Panc1 (cell line): ENCODE data around the gene TACC2. TPM values are rescaled to one million over a fixed set of nuclear protein-coding genes. Genes with fewer than 3 reads are reported as not detected.

Source experiments
- ATAC-seq: fragments of 200-7000 bp; cut with Tn5 transposase; 2 replicates; pipeline ENCODE4 v1.9.1; 2020; ENCODE audit warnings: mild to moderate bottlenecking, moderate library complexity
- BruUV-seq: library from RNA; stranded (reverse); fragments of 400-500 nt; replicated peaks from 2 replicates; lab custom pipeline; 2021; lab: Mats Ljungman, UMichigan
- CTCF ChIA-PET: fragments of 300-600 bp; sonication (Branson Sonifier 250); formaldehyde crosslinking; loops from one replicate; lab custom pipeline; 2022; ENCODE audit warnings: antibody characterized with exemption; lab: Charles Lee
- POLR2A ChIA-PET: fragments of 300-600 bp; sonication (Branson Sonifier 250); formaldehyde crosslinking; loops from one replicate; lab custom pipeline; 2022; ENCODE audit warnings: antibody characterized with exemption; lab: Charles Lee
- DNase-seq: peaks from one replicate; pipeline ENCODE4 v3.0.0-alpha.2; 2010; ENCODE audit warnings: low read depth, low spot score
- H3K27ac ChIP-seq: 2 replicates; pipeline ENCODE4 v1.5.1; 2011; ENCODE audit warnings: mild to moderate bottlenecking, low read length, inconsistent platforms
- H3K27me3 ChIP-seq: fragments of 200-500 bp; sonication (Bioruptor generic); 2 replicates; pipeline ENCODE4 v1.6.0; 2014; ENCODE audit warnings: low read length, inconsistent platforms; ENCODE audit not compliant: control insufficient read depth, insufficient read depth
- H3K36me3 ChIP-seq: fragments of 200-500 bp; sonication (Bioruptor generic); 2 replicates; pipeline ENCODE4 v1.5.1; 2014; ENCODE audit warnings: inconsistent platforms, mild to moderate bottlenecking, low read length, moderate library complexity; ENCODE audit not compliant: control insufficient read depth, insufficient read depth
- H3K4me1 ChIP-seq: 2 replicates; pipeline ENCODE4 v1.5.1; 2011; ENCODE audit warnings: inconsistent platforms, mild to moderate bottlenecking, low read length, moderate library complexity; ENCODE audit not compliant: control insufficient read depth, insufficient read depth
- H3K4me3 ChIP-seq, 2 experiments: 2 replicates each; pipeline ENCODE4 v1.5.1; 2011 to 2012; ENCODE audit warnings: low read depth in 2 of 2, low read length in 2 of 2, mild to moderate bottlenecking in 2 of 2, inconsistent platforms in 1 of 2, moderate library complexity in 1 of 2
- H3K9me3 ChIP-seq: fragments of 200-500 bp; sonication (Bioruptor generic); 2 replicates; pipeline ENCODE4 v1.5.1; 2014; ENCODE audit warnings: low read depth, mild to moderate bottlenecking, inconsistent platforms, low read length, moderate library complexity; ENCODE audit not compliant: control insufficient read depth, insufficient read depth
- POLR2AphosphoS5 ChIP-seq: IDR thresholded peaks from 2 replicates; pipeline ENCODE4 v1.6.1; 2012; ENCODE audit warnings: mild to moderate bottlenecking, low read depth, low read length, moderate library complexity
- SIN3A ChIP-seq: IDR thresholded peaks from 2 replicates; pipeline ENCODE4 v1.6.1; 2012; ENCODE audit warnings: low read depth, mild to moderate bottlenecking, low read length, moderate library complexity, borderline replicate concordance; ENCODE audit not compliant: insufficient read depth
- TCF7L2 ChIP-seq: IDR thresholded peaks from 2 replicates; pipeline ENCODE4 v1.6.1; 2011; ENCODE audit warnings: mild to moderate bottlenecking, low read depth, low read length, inconsistent platforms
- in situ Hi-C: cut with HindIII; loops from 2 replicates; pipeline ENCODE4 v1.10.0; 2016; ENCODE audit warnings: low sequenced_read_pairs, low pct_unique_long_range_greater_than_20kb
- intact Hi-C: fragments of 100-400 bp; cut with micrococcal nuclease; formaldehyde crosslinking; loops from one replicate; pipeline ENCODE4 v1.10.0; 2022; ENCODE audit not compliant: unreplicated experiment
- total RNA-seq: library from RNA; stranded (reverse); gene quantifications from one replicate; pipeline ENCODE4 v1.2.1, GENCODE V29; 2021; ENCODE audit not compliant: unreplicated experiment
- TF ChIP-seq, protein P1 (sequence below), 2 experiments: IDR thresholded peaks; 2 replicates each; pipeline ENCODE4 v1.6.1; 2011 to 2012; ENCODE audit warnings: low read depth in 2 of 2, control low read depth in 1 of 2, low read length in 1 of 2, mild to moderate bottlenecking in 1 of 2, moderate library complexity in 1 of 2; ENCODE audit not compliant: insufficient read depth in 1 of 2
- TF ChIP-seq, protein P2 (sequence below): fragments of 450-650 bp; IDR thresholded peaks from 2 replicates; pipeline ENCODE4 v1.5.1; 2017; ENCODE audit warnings: mild to moderate bottlenecking

The TACC2 gene
- total RNA-seq, 1 experiment from 2014 or later, result 133 TPM

DNA sequence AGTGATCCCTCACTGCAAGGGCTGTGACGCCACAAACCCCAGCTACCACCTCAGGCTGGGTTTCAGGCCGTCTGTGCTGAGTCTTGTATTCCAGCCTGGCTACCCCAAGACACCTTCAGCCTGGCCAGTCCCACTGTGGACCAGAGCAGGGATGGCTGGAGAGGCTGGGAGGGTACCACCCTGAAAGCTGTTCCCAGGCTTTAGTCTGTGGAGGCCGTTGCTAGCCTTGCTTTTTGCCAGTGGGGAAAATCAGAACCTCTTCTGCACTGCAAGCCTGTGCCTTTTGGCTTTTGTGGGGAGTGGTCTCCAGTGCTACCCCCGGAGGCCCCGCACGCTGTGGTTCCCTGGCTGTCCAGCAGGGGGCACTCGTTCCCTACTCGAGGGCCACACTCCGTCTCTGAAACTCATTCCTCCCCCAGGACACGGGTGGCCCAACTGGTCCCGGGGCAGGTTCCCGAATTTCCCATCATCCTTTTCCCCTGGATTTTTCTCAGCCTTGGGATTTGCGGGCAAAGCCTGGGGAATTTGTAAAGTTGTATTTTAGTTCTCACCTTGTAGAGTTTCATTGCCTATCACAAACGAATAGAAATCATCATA lies 153.8 kb downstream of the TACC2 start:
- Histone ChIP-seq H3K9me3 (peaks cover 3% of the 10 kb centered on the region; the same call in 1 of the 2 replicates), H3K36me3 (no peaks in the 10 kb centered on the region; the same call in 1 of the 2 replicates), H3K27me3 (no peaks in the 10 kb centered on the region), H3K4me3 (no peak overlapping the region), H3K27ac (peak overlapping the region; percentile 93), H3K4me1 (peaks cover 62% of the 10 kb centered on the region)
- ChIA-PET CTCF (interaction anchor here (0.6 to 1.3 kb wide), 6 partner anchors 25 to 197 kb away, joined by 3 to 6 read pairs (median 4); no protein-coding TSS in a partner anchor), POLR2A (no interaction called here)
- peak; percentile 23; the same call in 1 of the 2 replicates for ATAC-seq
- intact Hi-C loops, result no loop called here
- DNase-seq, result no peak
- BruUV-seq, result no TSS peak
- in situ Hi-C loops, result no loop called here
- TF ChIP-seq, protein P1, sequence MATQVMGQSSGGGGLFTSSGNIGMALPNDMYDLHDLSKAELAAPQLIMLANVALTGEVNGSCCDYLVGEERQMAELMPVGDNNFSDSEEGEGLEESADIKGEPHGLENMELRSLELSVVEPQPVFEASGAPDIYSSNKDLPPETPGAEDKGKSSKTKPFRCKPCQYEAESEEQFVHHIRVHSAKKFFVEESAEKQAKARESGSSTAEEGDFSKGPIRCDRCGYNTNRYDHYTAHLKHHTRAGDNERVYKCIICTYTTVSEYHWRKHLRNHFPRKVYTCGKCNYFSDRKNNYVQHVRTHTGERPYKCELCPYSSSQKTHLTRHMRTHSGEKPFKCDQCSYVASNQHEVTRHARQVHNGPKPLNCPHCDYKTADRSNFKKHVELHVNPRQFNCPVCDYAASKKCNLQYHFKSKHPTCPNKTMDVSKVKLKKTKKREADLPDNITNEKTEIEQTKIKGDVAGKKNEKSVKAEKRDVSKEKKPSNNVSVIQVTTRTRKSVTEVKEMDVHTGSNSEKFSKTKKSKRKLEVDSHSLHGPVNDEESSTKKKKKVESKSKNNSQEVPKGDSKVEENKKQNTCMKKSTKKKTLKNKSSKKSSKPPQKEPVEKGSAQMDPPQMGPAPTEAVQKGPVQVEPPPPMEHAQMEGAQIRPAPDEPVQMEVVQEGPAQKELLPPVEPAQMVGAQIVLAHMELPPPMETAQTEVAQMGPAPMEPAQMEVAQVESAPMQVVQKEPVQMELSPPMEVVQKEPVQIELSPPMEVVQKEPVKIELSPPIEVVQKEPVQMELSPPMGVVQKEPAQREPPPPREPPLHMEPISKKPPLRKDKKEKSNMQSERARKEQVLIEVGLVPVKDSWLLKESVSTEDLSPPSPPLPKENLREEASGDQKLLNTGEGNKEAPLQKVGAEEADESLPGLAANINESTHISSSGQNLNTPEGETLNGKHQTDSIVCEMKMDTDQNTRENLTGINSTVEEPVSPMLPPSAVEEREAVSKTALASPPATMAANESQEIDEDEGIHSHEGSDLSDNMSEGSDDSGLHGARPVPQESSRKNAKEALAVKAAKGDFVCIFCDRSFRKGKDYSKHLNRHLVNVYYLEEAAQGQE (IDR thresholded peaks at IDR 0.05; ENCODE audit: insufficient read depth in 1 of 2, low read depth in 2 of 2, low read length in 1 of 2), result no peak
- TF ChIP-seq SIN3A (no peak), TCF7L2 (no peak), POLR2AphosphoS5 (no peak)
- TF ChIP-seq, protein P2, sequence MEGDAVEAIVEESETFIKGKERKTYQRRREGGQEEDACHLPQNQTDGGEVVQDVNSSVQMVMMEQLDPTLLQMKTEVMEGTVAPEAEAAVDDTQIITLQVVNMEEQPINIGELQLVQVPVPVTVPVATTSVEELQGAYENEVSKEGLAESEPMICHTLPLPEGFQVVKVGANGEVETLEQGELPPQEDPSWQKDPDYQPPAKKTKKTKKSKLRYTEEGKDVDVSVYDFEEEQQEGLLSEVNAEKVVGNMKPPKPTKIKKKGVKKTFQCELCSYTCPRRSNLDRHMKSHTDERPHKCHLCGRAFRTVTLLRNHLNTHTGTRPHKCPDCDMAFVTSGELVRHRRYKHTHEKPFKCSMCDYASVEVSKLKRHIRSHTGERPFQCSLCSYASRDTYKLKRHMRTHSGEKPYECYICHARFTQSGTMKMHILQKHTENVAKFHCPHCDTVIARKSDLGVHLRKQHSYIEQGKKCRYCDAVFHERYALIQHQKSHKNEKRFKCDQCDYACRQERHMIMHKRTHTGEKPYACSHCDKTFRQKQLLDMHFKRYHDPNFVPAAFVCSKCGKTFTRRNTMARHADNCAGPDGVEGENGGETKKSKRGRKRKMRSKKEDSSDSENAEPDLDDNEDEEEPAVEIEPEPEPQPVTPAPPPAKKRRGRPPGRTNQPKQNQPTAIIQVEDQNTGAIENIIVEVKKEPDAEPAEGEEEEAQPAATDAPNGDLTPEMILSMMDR, result peak; percentile 99

GRCh38 chr10:122143238-122143841 lies 154.4 kb downstream of the TACC2 start:
- ChIA-PET POLR2A (no interaction called here), CTCF (interaction anchor here (1.3 kb wide), 1 partner anchor 84 kb away, joined by 3 read pairs; no protein-coding TSS in a partner anchor)
- Histone ChIP-seq H3K4me1 (peaks cover 56% of the 10 kb centered on the region), H3K27ac (peak overlapping the region; percentile 93), H3K36me3 (no peaks in the 10 kb centered on the region; the same call in 1 of the 2 replicates), H3K4me3 (no peak overlapping the region), H3K27me3 (no peaks in the 10 kb centered on the region), H3K9me3 (peaks cover 3% of the 10 kb centered on the region; the same call in 1 of the 2 replicates)
- BruUV-seq, result no TSS peak
- DNase-seq (no peak), ATAC-seq (no peak)
- TF ChIP-seq POLR2AphosphoS5, result no peak
- no peak for TF ChIP-seq SIN3A
- TF ChIP-seq, protein P2, result no peak
- TF ChIP-seq, protein P1 (IDR thresholded peaks at IDR 0.05; ENCODE audit: insufficient read depth in 1 of 2, low read depth in 2 of 2, low read length in 1 of 2), result no peak
- no peak for TF ChIP-seq TCF7L2
- in situ Hi-C loops, result no loop called here
- intact Hi-C loops, result no loop called here
